Tibial nerve (tissue), 4 donors: ENCODE results near the gene GSE1.

Experiments
- EP300 ChIP-seq, 2 donors: sonication (generic); formaldehyde crosslinking; IDR thresholded peaks; one replicate each; pipeline ENCODE4 v1.6.1; 2017; ENCODE audit warnings: antibody characterized with exemption in 2 of 2, mild to moderate bottlenecking in 1 of 2
- POLR2A ChIP-seq, 2 donors: fragments of 450-650 bp; IDR thresholded peaks; one replicate each; pipeline ENCODE4 v1.6.1; 2017; ENCODE audit warnings: antibody characterized with exemption in 2 of 2, mild to moderate bottlenecking in 2 of 2, moderate library complexity in 2 of 2
- TF ChIP-seq, protein P1 (sequence below), 5 experiments: fragments of 200-600 bp in 3 of 5; fragments of 450-650 bp in 2 of 5; sonication (generic) in 3 of 5; IDR thresholded peaks; one replicate each; pipeline ENCODE4 v1.5.1; 2016 to 2019; ENCODE audit warnings: antibody characterized with exemption in 5 of 5, mild to moderate bottlenecking in 3 of 5, moderate library complexity in 2 of 5

DNA sequence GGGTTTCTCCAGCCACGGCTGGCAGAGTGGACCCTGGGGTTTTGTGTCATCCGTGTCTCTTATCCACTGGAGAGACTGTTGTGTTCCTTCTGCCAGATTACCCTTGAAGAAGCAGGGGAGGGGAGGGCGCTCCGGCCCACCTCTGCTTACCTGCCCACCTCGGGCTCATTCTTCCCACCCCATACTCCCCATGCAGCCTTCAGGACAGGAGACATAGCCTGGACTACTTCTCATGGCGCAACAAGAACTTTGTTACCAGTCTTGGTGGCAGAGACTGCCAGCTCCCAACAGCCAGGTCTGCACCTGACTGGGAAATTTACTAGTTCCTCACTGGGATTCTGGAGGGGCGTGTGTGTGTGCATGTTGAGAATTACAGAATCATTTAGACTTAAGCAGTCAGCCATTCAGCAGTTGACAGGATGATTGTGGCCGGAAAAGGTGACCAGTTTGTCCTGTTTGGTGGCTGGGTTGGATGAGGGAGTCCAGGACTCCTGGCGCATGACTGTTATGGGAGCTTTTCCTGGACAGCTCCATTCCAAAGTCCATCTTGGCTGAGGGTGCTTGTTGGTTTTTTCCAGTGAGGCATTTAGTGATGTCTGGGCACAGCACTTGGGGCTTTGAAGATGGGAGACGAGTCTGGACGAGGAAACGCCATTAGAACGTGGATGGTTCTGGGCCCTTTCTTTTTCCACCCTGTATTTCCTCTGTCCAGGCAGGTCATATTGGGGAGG lies 8.7 kb downstream of the GSE1 start:
- TF ChIP-seq, protein P1, sequence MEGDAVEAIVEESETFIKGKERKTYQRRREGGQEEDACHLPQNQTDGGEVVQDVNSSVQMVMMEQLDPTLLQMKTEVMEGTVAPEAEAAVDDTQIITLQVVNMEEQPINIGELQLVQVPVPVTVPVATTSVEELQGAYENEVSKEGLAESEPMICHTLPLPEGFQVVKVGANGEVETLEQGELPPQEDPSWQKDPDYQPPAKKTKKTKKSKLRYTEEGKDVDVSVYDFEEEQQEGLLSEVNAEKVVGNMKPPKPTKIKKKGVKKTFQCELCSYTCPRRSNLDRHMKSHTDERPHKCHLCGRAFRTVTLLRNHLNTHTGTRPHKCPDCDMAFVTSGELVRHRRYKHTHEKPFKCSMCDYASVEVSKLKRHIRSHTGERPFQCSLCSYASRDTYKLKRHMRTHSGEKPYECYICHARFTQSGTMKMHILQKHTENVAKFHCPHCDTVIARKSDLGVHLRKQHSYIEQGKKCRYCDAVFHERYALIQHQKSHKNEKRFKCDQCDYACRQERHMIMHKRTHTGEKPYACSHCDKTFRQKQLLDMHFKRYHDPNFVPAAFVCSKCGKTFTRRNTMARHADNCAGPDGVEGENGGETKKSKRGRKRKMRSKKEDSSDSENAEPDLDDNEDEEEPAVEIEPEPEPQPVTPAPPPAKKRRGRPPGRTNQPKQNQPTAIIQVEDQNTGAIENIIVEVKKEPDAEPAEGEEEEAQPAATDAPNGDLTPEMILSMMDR (IDR thresholded peaks at IDR 0.05), result no peak
- TF ChIP-seq POLR2A (IDR thresholded peaks at IDR 0.05) (no peak), EP300 (IDR thresholded peaks at IDR 0.05) (no peak)
